ENCODE measurements around the gene C11orf54. TPM values are rescaled to one million over a fixed set of nuclear protein-coding genes. Genes with fewer than 3 reads are reported as not detected.
"Not testable (repeated sequence)": the region's sequence is repeated elsewhere in the genome, so short reads cannot be mapped to it uniquely, and the experiment has no call there.

Gene C11orf54
- total RNA-seq, 1 donor from 2014 or later, result 50.0 TPM

- DNase-seq (ENCODE audit: low spot score, unreplicated experiment), result no peak
- H3K4me3 Mint-ChIP-seq (ENCODE audit: low read depth), result no peak overlapping the region
- no peaks in the 10 kb centered on the region for H3K4me1 Mint-ChIP-seq (ENCODE audit: low read depth)
- peaks cover 19% of the 10 kb centered on the region for H3K36me3 Mint-ChIP-seq (ENCODE audit: insufficient read depth)
- TF ChIP-seq, protein P1, sequence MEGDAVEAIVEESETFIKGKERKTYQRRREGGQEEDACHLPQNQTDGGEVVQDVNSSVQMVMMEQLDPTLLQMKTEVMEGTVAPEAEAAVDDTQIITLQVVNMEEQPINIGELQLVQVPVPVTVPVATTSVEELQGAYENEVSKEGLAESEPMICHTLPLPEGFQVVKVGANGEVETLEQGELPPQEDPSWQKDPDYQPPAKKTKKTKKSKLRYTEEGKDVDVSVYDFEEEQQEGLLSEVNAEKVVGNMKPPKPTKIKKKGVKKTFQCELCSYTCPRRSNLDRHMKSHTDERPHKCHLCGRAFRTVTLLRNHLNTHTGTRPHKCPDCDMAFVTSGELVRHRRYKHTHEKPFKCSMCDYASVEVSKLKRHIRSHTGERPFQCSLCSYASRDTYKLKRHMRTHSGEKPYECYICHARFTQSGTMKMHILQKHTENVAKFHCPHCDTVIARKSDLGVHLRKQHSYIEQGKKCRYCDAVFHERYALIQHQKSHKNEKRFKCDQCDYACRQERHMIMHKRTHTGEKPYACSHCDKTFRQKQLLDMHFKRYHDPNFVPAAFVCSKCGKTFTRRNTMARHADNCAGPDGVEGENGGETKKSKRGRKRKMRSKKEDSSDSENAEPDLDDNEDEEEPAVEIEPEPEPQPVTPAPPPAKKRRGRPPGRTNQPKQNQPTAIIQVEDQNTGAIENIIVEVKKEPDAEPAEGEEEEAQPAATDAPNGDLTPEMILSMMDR (IDR thresholded peaks at IDR 0.05; ENCODE audit: unreplicated experiment), result no peak
- no peak overlapping the region for H3K27ac Mint-ChIP-seq
- H3K9me3 Mint-ChIP-seq (ENCODE audit: low read depth), result no peaks in the 10 kb centered on the region
- H3K27me3 Mint-ChIP-seq, result no peaks in the 10 kb centered on the region
These were observed 15.8 kb downstream of the C11orf54 start for GRCh38 chr11:93757301-93757700.

- Mint-ChIP-seq H3K4me3 (ENCODE audit: low read depth) (no peak overlapping the region), H3K27ac (no peak overlapping the region), H3K4me1 (ENCODE audit: low read depth) (no peaks in the 10 kb centered on the region), H3K9me3 (ENCODE audit: low read depth) (no peaks in the 10 kb centered on the region), H3K36me3 (ENCODE audit: insufficient read depth) (peaks cover 18% of the 10 kb centered on the region), H3K27me3 (no peaks in the 10 kb centered on the region)
- DNase-seq (ENCODE audit: low spot score, unreplicated experiment), result no peak
- TF ChIP-seq, protein P1 (IDR thresholded peaks at IDR 0.05; ENCODE audit: unreplicated experiment), result no peak
These were observed 16.7 kb downstream of the C11orf54 start for GRCh38 chr11:93757924-93758865.

DNA sequence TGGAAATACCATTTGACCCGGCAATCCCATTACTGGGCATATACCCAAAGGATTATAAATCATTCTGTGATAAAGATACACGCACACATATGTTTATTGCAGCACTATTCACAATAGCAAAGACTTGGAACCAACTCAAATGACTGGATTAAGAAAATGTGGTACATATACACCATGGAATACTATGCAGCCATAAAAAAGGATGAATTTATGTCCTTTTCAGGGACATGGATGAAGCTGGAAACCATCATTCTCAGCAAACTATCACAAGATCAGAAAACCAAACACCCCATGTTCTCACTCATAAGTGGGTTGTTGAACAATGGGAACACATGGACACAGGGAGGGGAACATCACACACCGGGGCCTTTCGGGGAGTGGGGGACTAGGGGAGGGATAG is 17.7 kb downstream of the C11orf54 start:
- H3K27ac Mint-ChIP-seq; H3K9me3 Mint-ChIP-seq (ENCODE audit: low read depth); H3K4me1 Mint-ChIP-seq (ENCODE audit: low read depth); DNase-seq (ENCODE audit: low spot score, unreplicated experiment); H3K4me3 Mint-ChIP-seq (ENCODE audit: low read depth); H3K27me3 Mint-ChIP-seq: not testable (repeated sequence)
- H3K36me3 Mint-ChIP-seq (ENCODE audit: insufficient read depth), result peaks cover 19% of the 10 kb centered on the region

DNA sequence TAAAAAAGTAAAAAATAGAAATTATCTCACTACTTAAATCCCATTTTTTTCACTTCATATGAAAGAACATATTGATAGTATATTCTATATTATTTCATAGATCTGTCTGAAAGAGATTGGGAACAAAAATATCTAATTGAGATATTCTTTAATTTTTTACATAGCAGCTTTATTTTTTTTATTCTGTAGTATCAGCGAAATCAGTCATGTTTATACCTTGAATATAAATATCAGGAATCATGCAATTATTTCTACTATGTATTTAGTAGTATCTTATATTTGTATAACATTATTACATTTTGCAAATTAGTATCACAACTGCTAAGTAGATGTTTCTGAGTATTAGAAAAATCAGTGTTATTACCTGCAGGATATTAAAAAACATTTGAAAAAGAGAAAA is 20.4 kb downstream of the C11orf54 start:
- no peak overlapping the region for H3K27ac Mint-ChIP-seq
- peaks cover 19% of the 10 kb centered on the region for H3K36me3 Mint-ChIP-seq (ENCODE audit: insufficient read depth)

GRCh38 chr11:93765551-93765950 is 24.1 kb downstream of the C11orf54 start:
- H3K4me3 Mint-ChIP-seq (ENCODE audit: low read depth), result no peak overlapping the region

More for the DNA sequence above, 20.4 kb downstream of the C11orf54 start:
- DNase-seq (ENCODE audit: low spot score, unreplicated experiment), result no peak
- Mint-ChIP-seq H3K27me3 (no peaks in the 10 kb centered on the region), H3K4me1 (ENCODE audit: low read depth) (peaks cover 2% of the 10 kb centered on the region), H3K9me3 (ENCODE audit: low read depth) (no peaks in the 10 kb centered on the region), H3K4me3 (ENCODE audit: low read depth) (no peak overlapping the region)
- TF ChIP-seq, protein P1 (IDR thresholded peaks at IDR 0.05; ENCODE audit: unreplicated experiment), result no peak

More at GRCh38 chr11:93765551-93765950, 24.1 kb downstream of the C11orf54 start:
- Mint-ChIP-seq H3K4me1 (ENCODE audit: low read depth) (peaks cover 18% of the 10 kb centered on the region), H3K27ac (no peak overlapping the region), H3K27me3 (no peaks in the 10 kb centered on the region), H3K36me3 (ENCODE audit: insufficient read depth) (peaks cover 9% of the 10 kb centered on the region), H3K9me3 (ENCODE audit: low read depth) (no peaks in the 10 kb centered on the region)
- DNase-seq (ENCODE audit: low spot score, unreplicated experiment), result no peak
- TF ChIP-seq, protein P1 (IDR thresholded peaks at IDR 0.05; ENCODE audit: unreplicated experiment), result no peak
